ENCODE results near the gene TTC39B. TPM values are rescaled to one million over a fixed set of nuclear protein-coding genes. Genes with fewer than 3 reads are reported as not detected.

The TTC39B gene
- total RNA-seq, 1 donor from 2014 or later = 46.9 TPM

- Histone ChIP-seq H3K27ac (no peak overlapping the region), H3K27me3 (no peaks in the 10 kb centered on the region), H3K9me3 (no peaks in the 10 kb centered on the region), H3K4me3 (no peak overlapping the region), H3K4me1 (peaks cover 15% of the 10 kb centered on the region), H3K36me3 (peaks cover 7% of the 10 kb centered on the region)
- intact Hi-C loops (cut with DNase I) = no loop called here
- TF ChIP-seq CTCF (IDR thresholded peaks at IDR 0.05) = no peak
- no peak for ATAC-seq
- no peak for DNase-seq
Observed at GRCh38 chr9:15220658-15221318, 86.2 kb downstream of the TTC39B start.

- intact Hi-C loops (cut with DNase I) = no loop called here
- DNase-seq (no peak), ATAC-seq (no peak)
- no peaks in the 10 kb centered on the region for H3K27me3 ChIP-seq
- no peaks in the 10 kb centered on the region for H3K9me3 ChIP-seq
- TF ChIP-seq CTCF (IDR thresholded peaks at IDR 0.05) = no peak
- no peak overlapping the region for H3K4me3 ChIP-seq
- H3K4me1 ChIP-seq = peaks cover 15% of the 10 kb centered on the region
- H3K36me3 ChIP-seq = peaks cover 7% of the 10 kb centered on the region
- H3K27ac ChIP-seq = no peak overlapping the region
Observed at GRCh38 chr9:15219546-15219945, 87.5 kb downstream of the TTC39B start.

- ATAC-seq (no peak), DNase-seq (no peak)
- Histone ChIP-seq H3K27ac (no peak overlapping the region), H3K36me3 (peaks cover 7% of the 10 kb centered on the region), H3K9me3 (no peaks in the 10 kb centered on the region), H3K27me3 (no peaks in the 10 kb centered on the region), H3K4me3 (no peak overlapping the region), H3K4me1 (peaks cover 15% of the 10 kb centered on the region)
- no peak for TF ChIP-seq CTCF (IDR thresholded peaks at IDR 0.05)
- intact Hi-C loops (cut with DNase I) = no loop called here
Observed at GRCh38 chr9:15218994-15219393, 88.0 kb downstream of the TTC39B start.

GRCh38 chr9:15213249-15213648 lies 93.8 kb downstream of the TTC39B start:
- DNase-seq (no peak), ATAC-seq (no peak)
- Histone ChIP-seq H3K9me3 (no peaks in the 10 kb centered on the region), H3K4me3 (no peak overlapping the region), H3K27ac (peak overlapping the region; percentile 27), H3K4me1 (peaks cover 4% of the 10 kb centered on the region), H3K27me3 (no peaks in the 10 kb centered on the region), H3K36me3 (peaks cover 6% of the 10 kb centered on the region)
- no peak for TF ChIP-seq CTCF (IDR thresholded peaks at IDR 0.05)
- intact Hi-C loops (cut with DNase I) = no loop called here

GRCh38 chr9:15211815-15212495 lies 95.1 kb downstream of the TTC39B start:
- peak overlapping the region; percentile 76 for H3K27ac ChIP-seq
- DNase-seq = no peak

More at GRCh38 chr9:15211815-15212495, 95.1 kb downstream of the TTC39B start:
- Histone ChIP-seq H3K4me3 (no peak overlapping the region), H3K36me3 (peaks cover 6% of the 10 kb centered on the region), H3K4me1 (peaks cover 4% of the 10 kb centered on the region), H3K9me3 (no peaks in the 10 kb centered on the region), H3K27me3 (no peaks in the 10 kb centered on the region)
- intact Hi-C loops (cut with DNase I) = no loop called here
- TF ChIP-seq CTCF (IDR thresholded peaks at IDR 0.05) = no peak
- ATAC-seq = no peak
